ENCODE data around the gene MPL. TPM values are rescaled to one million over a fixed set of nuclear protein-coding genes. Genes with fewer than 3 reads are reported as not detected.

MPL gene
- total and polyA plus RNA-seq, 2 of the 13 experiments (the other 11 are each of a cell fraction or from before 2014, with no cell fraction given): not detected

DNA sequence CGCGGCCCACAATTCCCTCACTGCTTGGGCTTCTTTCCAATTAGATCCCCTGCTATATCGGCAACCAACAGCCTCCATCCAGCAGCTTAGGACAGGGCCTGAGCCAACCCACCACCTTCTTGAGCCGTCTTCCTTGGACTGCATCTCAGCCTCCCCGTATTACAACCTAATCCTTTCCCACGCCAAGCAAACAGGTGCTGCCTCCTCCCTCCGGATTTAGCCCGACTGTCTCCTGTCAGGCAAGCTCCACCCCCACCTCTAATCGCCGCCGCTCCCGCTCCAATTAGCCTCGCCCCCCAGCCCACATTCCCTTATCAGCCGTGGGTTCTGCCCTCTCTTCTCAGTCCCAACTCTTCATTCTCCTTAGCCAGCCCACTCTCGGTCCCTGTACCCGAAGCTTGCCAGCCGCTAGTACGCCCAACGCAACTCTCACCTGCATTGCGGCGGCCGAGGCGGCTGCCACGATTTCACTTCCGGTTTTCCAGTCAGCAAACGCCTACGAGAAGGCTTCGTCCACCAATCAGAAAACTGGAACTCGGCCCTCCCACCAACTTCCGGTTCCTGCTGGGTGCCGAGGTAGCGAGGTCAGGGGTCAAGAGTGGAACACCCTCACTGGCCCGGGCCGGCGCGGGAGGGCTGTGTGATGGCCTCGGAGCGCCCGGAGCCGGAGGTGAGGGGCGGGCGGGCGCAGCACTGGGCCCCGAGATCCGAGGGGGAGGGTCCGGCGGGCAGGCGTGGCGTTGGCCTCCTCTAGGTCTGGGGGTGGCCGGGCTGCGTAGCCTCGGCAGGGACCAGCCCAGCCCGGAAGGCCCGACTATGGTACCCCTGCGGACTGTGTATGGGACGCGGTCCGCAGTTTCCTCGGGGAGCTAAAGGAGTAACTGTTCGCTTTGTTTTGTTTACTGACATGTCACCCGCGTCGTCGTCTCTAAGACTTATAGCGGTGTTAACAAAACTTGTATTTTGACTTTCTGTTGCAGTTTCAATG lies 52.0 kb downstream of the MPL start, which contains the start of the genes MED8 and SZT2 (continued):
- no peak for TF ChIP-seq TCF12 (IDR thresholded peaks at IDR 0.05)
- 0 out of 2 replicates have a peak, but pooled peaks have one; percentile 40 for TF ChIP-seq TCF12 (CRISPR knock-in tag; IDR thresholded peaks at IDR 0.05)
- TF ChIP-seq MTA3 (CRISPR knock-in tag; IDR thresholded peaks at IDR 0.05): no peak
- TF ChIP-seq MAZ (IDR thresholded peaks at IDR 0.05; ENCODE audit: borderline replicate concordance, low read depth, low read length): no peak
- peak; percentile 81 for TF ChIP-seq MAZ (CRISPR knock-in tag; IDR thresholded peaks at IDR 0.05; ENCODE audit: low read depth)
- TF ChIP-seq ZNF33A (CRISPR knock-in tag; IDR thresholded peaks at IDR 0.05; ENCODE audit: borderline replicate concordance): no peak
- peak; percentile 42 to 69; a peak in 1 of 4 replicates for TF ChIP-seq KLF16 (CRISPR knock-in tag; IDR thresholded peaks at IDR 0.05)
- TF ChIP-seq, protein P1, sequence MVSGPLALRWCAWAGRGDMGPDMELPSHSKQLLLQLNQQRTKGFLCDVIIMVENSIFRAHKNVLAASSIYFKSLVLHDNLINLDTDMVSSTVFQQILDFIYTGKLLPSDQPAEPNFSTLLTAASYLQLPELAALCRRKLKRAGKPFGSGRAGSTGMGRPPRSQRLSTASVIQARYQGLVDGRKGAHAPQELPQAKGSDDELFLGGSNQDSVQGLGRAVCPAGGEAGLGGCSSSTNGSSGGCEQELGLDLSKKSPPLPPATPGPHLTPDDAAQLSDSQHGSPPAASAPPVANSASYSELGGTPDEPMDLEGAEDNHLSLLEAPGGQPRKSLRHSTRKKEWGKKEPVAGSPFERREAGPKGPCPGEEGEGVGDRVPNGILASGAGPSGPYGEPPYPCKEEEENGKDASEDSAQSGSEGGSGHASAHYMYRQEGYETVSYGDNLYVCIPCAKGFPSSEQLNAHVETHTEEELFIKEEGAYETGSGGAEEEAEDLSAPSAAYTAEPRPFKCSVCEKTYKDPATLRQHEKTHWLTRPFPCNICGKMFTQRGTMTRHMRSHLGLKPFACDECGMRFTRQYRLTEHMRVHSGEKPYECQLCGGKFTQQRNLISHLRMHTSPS (CRISPR knock-in tag; IDR thresholded peaks at IDR 0.05; ENCODE audit: low read depth): no peak
- TF ChIP-seq, protein P2, sequence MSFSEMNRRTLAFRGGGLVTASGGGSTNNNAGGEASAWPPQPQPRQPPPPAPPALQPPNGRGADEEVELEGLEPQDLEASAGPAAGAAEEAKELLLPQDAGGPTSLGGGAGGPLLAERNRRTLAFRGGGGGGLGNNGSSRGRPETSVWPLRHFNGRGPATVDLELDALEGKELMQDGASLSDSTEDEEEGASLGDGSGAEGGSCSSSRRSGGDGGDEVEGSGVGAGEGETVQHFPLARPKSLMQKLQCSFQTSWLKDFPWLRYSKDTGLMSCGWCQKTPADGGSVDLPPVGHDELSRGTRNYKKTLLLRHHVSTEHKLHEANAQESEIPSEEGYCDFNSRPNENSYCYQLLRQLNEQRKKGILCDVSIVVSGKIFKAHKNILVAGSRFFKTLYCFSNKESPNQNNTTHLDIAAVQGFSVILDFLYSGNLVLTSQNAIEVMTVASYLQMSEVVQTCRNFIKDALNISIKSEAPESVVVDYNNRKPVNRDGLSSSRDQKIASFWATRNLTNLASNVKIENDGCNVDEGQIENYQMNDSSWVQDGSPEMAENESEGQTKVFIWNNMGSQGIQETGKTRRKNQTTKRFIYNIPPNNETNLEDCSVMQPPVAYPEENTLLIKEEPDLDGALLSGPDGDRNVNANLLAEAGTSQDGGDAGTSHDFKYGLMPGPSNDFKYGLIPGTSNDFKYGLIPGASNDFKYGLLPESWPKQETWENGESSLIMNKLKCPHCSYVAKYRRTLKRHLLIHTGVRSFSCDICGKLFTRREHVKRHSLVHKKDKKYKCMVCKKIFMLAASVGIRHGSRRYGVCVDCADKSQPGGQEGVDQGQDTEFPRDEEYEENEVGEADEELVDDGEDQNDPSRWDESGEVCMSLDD (CRISPR knock-in tag; IDR thresholded peaks at IDR 0.05; ENCODE audit: borderline replicate concordance): no peak
- 0 out of 2 replicates have a peak, but pooled peaks have one; percentile 28 for TF ChIP-seq ZFP1 (CRISPR knock-in tag; IDR thresholded peaks at IDR 0.05)
- TF ChIP-seq ZMAT3 (CRISPR knock-in tag; conservative IDR thresholded peaks at IDR 0.05): no peak
- no peak for TF ChIP-seq AGO1 (IDR thresholded peaks at IDR 0.05; ENCODE audit: low read depth, low read length, poor library complexity, severe bottlenecking)
- TF ChIP-seq ETV6 (CRISPR knock-in tag; conservative IDR thresholded peaks at IDR 0.05): no peak
- TF ChIP-seq ZNF737 (CRISPR knock-in tag; IDR thresholded peaks at IDR 0.05; ENCODE audit: borderline replicate concordance): no peak
- TF ChIP-seq ATAD3A (CRISPR knock-in tag; IDR thresholded peaks at IDR 0.05): no peak
- no peak for TF ChIP-seq NFIC (IDR thresholded peaks at IDR 0.05; ENCODE audit: low read length)
- TF ChIP-seq ZFP36L1 (CRISPR knock-in tag; IDR thresholded peaks at IDR 0.05): no peak
- TF ChIP-seq, protein P3, sequence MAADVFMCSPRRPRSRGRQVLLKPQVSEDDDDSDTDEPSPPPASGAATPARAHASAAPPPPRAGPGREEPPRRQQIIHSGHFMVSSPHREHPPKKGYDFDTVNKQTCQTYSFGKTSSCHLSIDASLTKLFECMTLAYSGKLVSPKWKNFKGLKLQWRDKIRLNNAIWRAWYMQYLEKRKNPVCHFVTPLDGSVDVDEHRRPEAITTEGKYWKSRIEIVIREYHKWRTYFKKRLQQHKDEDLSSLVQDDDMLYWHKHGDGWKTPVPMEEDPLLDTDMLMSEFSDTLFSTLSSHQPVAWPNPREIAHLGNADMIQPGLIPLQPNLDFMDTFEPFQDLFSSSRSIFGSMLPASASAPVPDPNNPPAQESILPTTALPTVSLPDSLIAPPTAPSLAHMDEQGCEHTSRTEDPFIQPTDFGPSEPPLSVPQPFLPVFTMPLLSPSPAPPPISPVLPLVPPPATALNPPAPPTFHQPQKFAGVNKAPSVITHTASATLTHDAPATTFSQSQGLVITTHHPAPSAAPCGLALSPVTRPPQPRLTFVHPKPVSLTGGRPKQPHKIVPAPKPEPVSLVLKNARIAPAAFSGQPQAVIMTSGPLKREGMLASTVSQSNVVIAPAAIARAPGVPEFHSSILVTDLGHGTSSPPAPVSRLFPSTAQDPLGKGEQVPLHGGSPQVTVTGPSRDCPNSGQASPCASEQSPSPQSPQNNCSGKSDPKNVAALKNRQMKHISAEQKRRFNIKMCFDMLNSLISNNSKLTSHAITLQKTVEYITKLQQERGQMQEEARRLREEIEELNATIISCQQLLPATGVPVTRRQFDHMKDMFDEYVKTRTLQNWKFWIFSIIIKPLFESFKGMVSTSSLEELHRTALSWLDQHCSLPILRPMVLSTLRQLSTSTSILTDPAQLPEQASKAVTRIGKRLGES (CRISPR knock-in tag; IDR thresholded peaks at IDR 0.05; ENCODE audit: borderline replicate concordance): no peak

Data from HepG2 (cell line).